PFSK-1 (cell line): ENCODE data around the gene INTS3.

Source experiments
- FOXP2 ChIP-seq: optimal IDR thresholded peaks from 2 replicates; pipeline ENCODE3; 2011; ENCODE audit warnings: borderline replicate concordance, control low read depth, inconsistent platforms; ENCODE audit not compliant: insufficient read depth; ENCODE audit errors: extremely low read length, extremely low read depth
- POLR2AphosphoS5 ChIP-seq: IDR thresholded peaks from 2 replicates; pipeline ENCODE4 v1.6.1; 2012; ENCODE audit warnings: low read depth, mild to moderate bottlenecking, control low read depth, low read length, moderate library complexity
- REST ChIP-seq, 2 experiments: IDR thresholded peaks; 2 replicates each; pipeline versions ENCODE4 v1.6.1 to v1.8.0; 2011 to 2012; ENCODE audit warnings: low read depth in 2 of 2, low read length in 2 of 2, control low read depth in 1 of 2, inconsistent platforms in 1 of 2, mild to moderate bottlenecking in 1 of 2, moderate library complexity in 1 of 2; ENCODE audit not compliant: insufficient read depth in 1 of 2
- SIN3A ChIP-seq: IDR thresholded peaks from 2 replicates; pipeline ENCODE4 v1.6.1; 2012; ENCODE audit warnings: mild to moderate bottlenecking, low read length, moderate library complexity, borderline replicate concordance; ENCODE audit not compliant: insufficient read depth
- TAF1 ChIP-seq: IDR thresholded peaks from 2 replicates; pipeline ENCODE4 v1.6.1; 2012; ENCODE audit warnings: low read length, control low read depth, borderline replicate concordance; ENCODE audit not compliant: insufficient read depth

INTS3 gene

GRCh38 chr1:153680120-153680403 is 47.8 kb upstream of the INTS3 start:
- no peak for TF ChIP-seq SIN3A
- no peak for TF ChIP-seq REST (IDR thresholded peaks at IDR 0.05; ENCODE audit: insufficient read depth in 1 of 2, low read depth in 2 of 2, low read length in 2 of 2)
- no peak for TF ChIP-seq TAF1
- no peak for TF ChIP-seq POLR2AphosphoS5
- no peak for TF ChIP-seq FOXP2

DNA sequence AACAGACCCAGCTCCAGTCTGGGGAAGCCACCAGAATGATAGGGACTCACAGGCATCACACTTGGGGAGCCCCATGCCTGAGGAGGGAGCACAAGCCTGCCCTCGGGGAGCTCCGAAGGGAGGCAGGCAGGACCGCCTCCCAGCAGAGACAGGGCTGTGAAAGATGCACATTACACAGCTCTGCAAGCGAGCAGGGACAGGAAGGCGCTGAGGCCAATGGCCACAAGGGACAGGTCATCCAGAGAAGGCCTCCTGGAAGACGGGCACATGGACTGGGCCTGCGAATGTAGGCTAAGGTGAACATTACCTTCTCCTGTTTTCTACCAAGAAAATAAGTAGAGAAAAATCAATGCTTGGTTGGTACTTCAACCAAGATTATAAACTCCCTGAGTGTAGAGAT is 45.1 kb upstream of the INTS3 start:
- no peak for TF ChIP-seq TAF1

DNA sequence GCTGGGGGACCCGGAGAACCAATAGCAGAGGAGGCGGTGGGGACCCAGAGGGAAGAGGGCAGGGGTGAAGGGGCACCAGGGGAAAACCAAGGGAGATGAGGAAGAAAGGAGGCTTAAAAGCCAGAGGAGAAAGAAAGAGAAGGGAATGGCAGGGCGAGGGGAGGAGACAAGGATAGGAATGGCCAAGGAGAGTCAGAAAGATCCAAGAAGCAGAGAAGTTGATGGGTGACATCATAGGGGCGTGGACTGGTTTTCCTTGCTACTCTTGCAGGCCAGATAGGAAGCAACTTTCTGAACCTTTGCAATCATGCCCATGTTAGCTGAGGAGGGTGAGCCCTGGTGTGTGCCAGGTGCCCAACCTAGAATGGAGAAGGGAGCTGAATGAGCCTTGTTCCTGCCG is 44.0 kb upstream of the INTS3 start:
- TF ChIP-seq REST (IDR thresholded peaks at IDR 0.05; ENCODE audit: insufficient read depth in 1 of 2, low read depth in 2 of 2, low read length in 2 of 2) (no peak), SIN3A (no peak), POLR2AphosphoS5 (no peak), TAF1 (no peak), FOXP2 (no peak)

DNA sequence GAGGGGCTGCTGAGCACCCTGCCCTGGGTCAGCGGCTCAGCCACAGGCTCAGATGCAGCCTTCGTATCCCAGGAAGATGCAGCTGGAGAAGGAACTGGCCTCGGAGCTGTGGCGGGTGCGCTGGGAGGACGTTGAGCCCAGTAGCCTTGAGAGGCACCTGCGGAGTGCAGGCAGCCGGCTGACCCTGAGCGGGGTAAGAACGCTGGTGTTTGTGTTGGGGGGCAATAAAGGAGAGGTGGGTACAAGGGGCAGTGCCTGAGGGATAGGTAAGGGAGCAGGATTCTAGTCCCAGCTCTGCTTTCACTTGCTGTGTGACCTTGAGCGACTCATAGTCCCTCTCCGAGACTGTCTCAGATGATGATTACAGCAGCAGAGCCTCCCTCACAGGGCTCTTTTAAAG is 43.0 kb upstream of the INTS3 start:
- no peak for TF ChIP-seq REST (IDR thresholded peaks at IDR 0.05; ENCODE audit: insufficient read depth in 1 of 2, low read depth in 2 of 2, low read length in 2 of 2)
- no peak for TF ChIP-seq POLR2AphosphoS5
- TF ChIP-seq SIN3A, result no peak
- no peak for TF ChIP-seq FOXP2
- no peak for TF ChIP-seq TAF1

- TF ChIP-seq POLR2AphosphoS5 (no peak), FOXP2 (no peak)
Observed at GRCh38 chr1:153685544-153686340, 42.1 kb upstream of the INTS3 start.

DNA sequence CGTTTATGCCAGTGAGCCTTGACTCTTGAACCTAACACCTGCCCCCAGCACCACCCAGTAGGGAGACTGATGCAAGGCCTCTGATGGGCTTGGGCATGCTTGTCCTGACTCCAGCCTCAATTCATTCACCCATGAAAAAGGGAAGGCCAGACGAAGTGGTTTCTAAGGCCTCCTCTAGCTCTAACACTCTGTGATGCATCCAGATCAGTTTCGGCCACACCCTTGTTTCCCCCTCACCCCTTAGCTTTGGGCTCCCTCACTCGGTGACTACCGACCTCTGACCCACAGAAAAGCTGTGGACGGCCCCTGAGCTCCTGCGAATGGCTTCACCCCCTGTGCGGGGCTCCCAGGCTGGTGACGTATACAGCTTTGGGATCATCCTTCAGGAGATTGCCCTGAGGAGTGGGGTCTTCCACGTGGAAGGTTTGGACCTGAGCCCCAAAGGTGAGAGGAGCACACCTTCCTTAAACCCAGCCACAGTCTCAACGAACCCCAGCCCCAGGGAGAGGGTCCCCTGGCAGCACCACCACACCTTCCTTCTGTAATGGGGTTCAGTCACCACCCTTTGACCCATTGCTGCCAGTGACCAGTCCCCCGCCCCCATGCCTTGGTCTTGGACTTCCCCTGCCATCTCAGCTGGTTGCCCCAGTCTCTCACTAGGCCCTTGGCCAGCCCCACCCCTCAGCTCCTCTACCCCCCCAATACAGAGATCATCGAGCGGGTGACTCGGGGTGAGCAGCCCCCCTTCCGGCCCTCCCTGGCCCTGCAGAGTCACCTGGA is 40.3 kb upstream of the INTS3 start:
- TF ChIP-seq REST (IDR thresholded peaks at IDR 0.05; ENCODE audit: insufficient read depth in 1 of 2, low read depth in 2 of 2, low read length in 2 of 2) (no peak), SIN3A (no peak), FOXP2 (no peak), TAF1 (no peak), POLR2AphosphoS5 (no peak)
